B cell (primary cell): Measurements from ENCODE around the gene SRSF2. TPM values are rescaled to one million over a fixed set of nuclear protein-coding genes. Genes with fewer than 3 reads are reported as not detected.

Source experiments
- ATAC-seq: fragments of 200-7000 bp; cut with Tn5 transposase; one replicate; pipeline ENCODE4 v1.10.0; 2021; ENCODE audit warnings: low read depth, mild to moderate bottlenecking, moderate number of reproducible peaks, moderate library complexity
- CTCF ChIA-PET: fragments of 350-600 bp; sonication (Branson Sonifier 250); formaldehyde crosslinking; loops from one replicate; lab custom pipeline; 2021; ENCODE audit warnings: antibody characterized with exemption, inconsistent platforms; lab: Charles Lee
- POLR2A ChIA-PET: fragments of 350-600 bp; sonication (Branson Sonifier 250); formaldehyde crosslinking; loops from one replicate; lab custom pipeline; 2021; ENCODE audit warnings: antibody characterized with exemption; lab: Charles Lee
- DNase-seq: peaks from one replicate; pipeline ENCODE4 v3.0.0; 2013
- H2AFZ ChIP-seq: 2 replicates; pipeline ENCODE4 v1.6.1; 2012; ENCODE audit warnings: mild to moderate bottlenecking, low read depth, low read length; ENCODE audit not compliant: insufficient read depth, poor library complexity, severe bottlenecking
- H3K27ac ChIP-seq, 2 donors: 1 replicate in 1 of 2; 2 replicates in 1 of 2; pipeline ENCODE4 v1.5.1; 2012 to 2013; ENCODE audit warnings: low read length in 2 of 2, mild to moderate bottlenecking in 2 of 2, moderate library complexity in 1 of 2
- H3K27me3 ChIP-seq, 4 experiments: fragments of 200-600 bp in 1 of 4; sonication (generic) in 1 of 4; replicated peaks in 1 of 4; 1 replicate in 2 of 4; 2 replicates in 2 of 4; pipeline versions ENCODE4 v1.6.1 to v1.7.0; 2013 to 2016; ENCODE audit warnings: low read length in 3 of 4, mild to moderate bottlenecking in 2 of 4, mixed read lengths in 1 of 4, moderate library complexity in 1 of 4; ENCODE audit not compliant: insufficient read depth in 4 of 4, control insufficient read depth in 3 of 4; ENCODE audit errors: control extremely low read depth in 1 of 4
- H3K36me3 ChIP-seq, 2 experiments: replicated peaks in 1 of 2; 1 replicate in 1 of 2; 2 replicates in 1 of 2; pipeline versions ENCODE4 v1.6.1 to v1.7.1; 2013; ENCODE audit warnings: low read length in 1 of 2; ENCODE audit not compliant: insufficient read depth in 2 of 2, control insufficient read depth in 1 of 2; ENCODE audit errors: control extremely low read depth in 1 of 2, extremely low read depth in 1 of 2
- H3K4me1 ChIP-seq, 2 donors: fragments of 200-600 bp in 1 of 2; sonication (generic) in 1 of 2; 1 replicate in 1 of 2; 2 replicates in 1 of 2; pipeline versions ENCODE4 v1.5.1 to v1.6.1; 2013 to 2017; ENCODE audit warnings: low read length in 2 of 2; ENCODE audit not compliant: control insufficient read depth in 2 of 2, insufficient read depth in 2 of 2
- H3K4me2 ChIP-seq: replicated peaks from 2 replicates; pipeline ENCODE3; 2012; ENCODE audit warnings: mild to moderate bottlenecking, low read depth, low read length; ENCODE audit not compliant: poor library complexity, severe bottlenecking
- H3K4me3 ChIP-seq, 5 experiments: fragments of 200-600 bp in 1 of 5; sonication (generic) in 1 of 5; 1 replicate in 3 of 5; 2 replicates in 2 of 5; pipeline versions ENCODE4 v1.5.1 to v1.7.0; 2011 to 2016; ENCODE audit warnings: low read length in 4 of 5, mild to moderate bottlenecking in 4 of 5, low read depth in 2 of 5, control low read depth in 1 of 5, moderate library complexity in 1 of 5; ENCODE audit not compliant: insufficient read depth in 1 of 5; ENCODE audit errors: control extremely low read depth in 1 of 5, extremely low read depth in 1 of 5
- H3K79me2 ChIP-seq: fragments of 200-600 bp; sonication (generic); one replicate; pipeline ENCODE4 v1.6.0; 2016; ENCODE audit warnings: low read length; ENCODE audit not compliant: control insufficient read depth, insufficient read depth
- H3K9ac ChIP-seq: fragments of 200-600 bp; sonication (generic); 2 replicates; pipeline ENCODE4 v1.6.1; 2017; ENCODE audit warnings: mild to moderate bottlenecking, low read length, moderate library complexity
- H3K9me3 ChIP-seq, 3 donors: one replicate each; pipeline versions ENCODE4 v1.6.1 to v1.7.1; 2013; ENCODE audit warnings: low read length in 2 of 3; ENCODE audit not compliant: control insufficient read depth in 2 of 3, insufficient read depth in 1 of 3; ENCODE audit errors: control extremely low read depth in 1 of 3
- H4K20me1 ChIP-seq: 2 replicates; pipeline ENCODE4 v1.6.0; 2012; ENCODE audit warnings: mild to moderate bottlenecking, low read length; ENCODE audit not compliant: insufficient read depth, control insufficient read depth, poor library complexity, severe bottlenecking
- H3K27ac Mint-ChIP-seq: one replicate; pipeline ENCODE4 v1.8.0; 2021; ENCODE audit warnings: mixed read lengths
- H3K27me3 Mint-ChIP-seq: one replicate; pipeline ENCODE4 v1.8.0; 2021; ENCODE audit warnings: mixed read lengths
- H3K4me1 Mint-ChIP-seq: one replicate; pipeline ENCODE4 v1.8.0; 2021; ENCODE audit warnings: mixed read lengths
- H3K4me3 Mint-ChIP-seq: one replicate; pipeline ENCODE4 v1.8.0; 2021; ENCODE audit warnings: mixed read lengths
- H3K9me3 Mint-ChIP-seq: one replicate; pipeline ENCODE4 v1.8.0; 2022; ENCODE audit warnings: mixed read lengths; ENCODE audit not compliant: insufficient read depth
- EZH2 ChIP-seq: IDR thresholded peaks from 2 replicates; pipeline ENCODE4 v1.6.1; 2012; ENCODE audit warnings: borderline replicate concordance, low read depth, mild to moderate bottlenecking, moderate library complexity, low read length; ENCODE audit not compliant: insufficient read depth, poor library complexity, severe bottlenecking
- WGBS: methylation state at CpG from one replicate; pipeline ENCODE4 v1.1.5; 2013; ENCODE audit warnings: missing lambda C conversion rate; ENCODE audit not compliant: insufficient coverage; 5-methylcytosine and 5-hydroxymethylcytosine counted together
- intact Hi-C: fragments of 100-400 bp; cut with micrococcal nuclease; formaldehyde crosslinking; loops from one replicate; pipeline ENCODE4 v1.10.0; 2022
- polyA plus RNA-seq: library from polyadenylated mRNA; depleted of rRNA; stranded (reverse); fragments of >200 nt; gene quantifications from 2 replicates; pipeline ENCODE4 v1.2.3, GENCODE V29; 2012
- total RNA-seq, 2 donors: library from RNA; stranded (reverse); fragments of 120-200 nt in 1 of 2; gene quantifications; 1 replicate in 1 of 2; 2 replicates in 1 of 2; pipeline versions ENCODE4 v1.2.3 to v1.2.4, GENCODE V29; 2013 to 2022
- TF ChIP-seq, protein P1 (sequence below): fragments of 200-600 bp; IDR thresholded peaks from one replicate; pipeline ENCODE4 v1.8.0; 2022; ENCODE audit warnings: antibody characterized with exemption, mild to moderate bottlenecking

SRSF2 gene
- total and polyA plus RNA-seq, 2 donors (not counting 1 experiment from before 2014, with no cell fraction given): 362 to 764 TPM

GRCh38 chr17:76715496-76715830, 21.7 kb downstream of the SRSF2 start:
- intact Hi-C loops: loop anchor here (1.0 to 2.0 kb wide), 2 partner anchors 11 to 193 kb away; partner anchors contain the start of genes JMJD6 and METTL23

More at GRCh38 chr17:76715496-76715830, 21.7 kb downstream of the SRSF2 start:
- peak overlapping the region; percentile 46 to 72 for H3K27ac ChIP-seq
- ChIA-PET POLR2A (no interaction called here), CTCF (interaction anchor here (1.0 to 7.4 kb wide), 7 partner anchors 10 to 192 kb away, joined by 3 to 56 read pairs (median 23); partner anchors contain the start of genes JMJD6 and METTL23)
- no peaks in the 10 kb centered on the region for H3K27me3 Mint-ChIP-seq
- 83% methylated on average over 2 of the region's 2 CpGs for WGBS
- no peak overlapping the region for H3K4me3 ChIP-seq
- H3K4me2 ChIP-seq: peak overlapping the region; percentile 64
- H4K20me1 ChIP-seq: peaks cover 16% of the 10 kb centered on the region
- H3K9me3 Mint-ChIP-seq: no peaks in the 10 kb centered on the region
- no peaks in the 10 kb centered on the region for H3K27me3 ChIP-seq
- H3K4me1 Mint-ChIP-seq: peaks cover 25% of the 10 kb centered on the region
- peaks cover 19 to 28% of the 10 kb centered on the region in 2 donors for H3K4me1 ChIP-seq
- H3K27ac Mint-ChIP-seq: peak overlapping the region; percentile 21
- no peak for DNase-seq
- H3K9me3 ChIP-seq: no peaks in the 10 kb centered on the region
- H3K36me3 ChIP-seq: peaks cover 16 to 50% of the 10 kb centered on the region in 2 experiments
- peak overlapping the region; percentile 23 for H3K4me3 Mint-ChIP-seq
- H2AFZ ChIP-seq: no peak overlapping the region
- peak overlapping the region; percentile 8 for H3K9ac ChIP-seq
- ATAC-seq: no peak
- TF ChIP-seq, protein P1, sequence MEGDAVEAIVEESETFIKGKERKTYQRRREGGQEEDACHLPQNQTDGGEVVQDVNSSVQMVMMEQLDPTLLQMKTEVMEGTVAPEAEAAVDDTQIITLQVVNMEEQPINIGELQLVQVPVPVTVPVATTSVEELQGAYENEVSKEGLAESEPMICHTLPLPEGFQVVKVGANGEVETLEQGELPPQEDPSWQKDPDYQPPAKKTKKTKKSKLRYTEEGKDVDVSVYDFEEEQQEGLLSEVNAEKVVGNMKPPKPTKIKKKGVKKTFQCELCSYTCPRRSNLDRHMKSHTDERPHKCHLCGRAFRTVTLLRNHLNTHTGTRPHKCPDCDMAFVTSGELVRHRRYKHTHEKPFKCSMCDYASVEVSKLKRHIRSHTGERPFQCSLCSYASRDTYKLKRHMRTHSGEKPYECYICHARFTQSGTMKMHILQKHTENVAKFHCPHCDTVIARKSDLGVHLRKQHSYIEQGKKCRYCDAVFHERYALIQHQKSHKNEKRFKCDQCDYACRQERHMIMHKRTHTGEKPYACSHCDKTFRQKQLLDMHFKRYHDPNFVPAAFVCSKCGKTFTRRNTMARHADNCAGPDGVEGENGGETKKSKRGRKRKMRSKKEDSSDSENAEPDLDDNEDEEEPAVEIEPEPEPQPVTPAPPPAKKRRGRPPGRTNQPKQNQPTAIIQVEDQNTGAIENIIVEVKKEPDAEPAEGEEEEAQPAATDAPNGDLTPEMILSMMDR: no peak
- no peak for TF ChIP-seq EZH2
- peaks cover 10% of the 10 kb centered on the region for H3K79me2 ChIP-seq
